Activated CD8-positive, alpha-beta memory T cell treated with anti-CD3 and anti-CD28 coated beads, Interleukin-2, amount 50 U/mL, for 4 hours (primary cell): ENCODE measurements around the gene DYNLRB1.
A peak's percentile ranks its signal among the peaks of the same experiment; 100 is the strongest.

Source experiments
- DNase-seq: peaks from one replicate; pipeline ENCODE4 v3.0.0-alpha.2; 2020

DYNLRB1 gene

GRCh38 chr20:34559311-34560140, 43.3 kb downstream of the DYNLRB1 start:
- peak; percentile 24 for DNase-seq

- DNase-seq = no peak
Measured at GRCh38 chr20:34560141-34560523, 43.9 kb downstream of the DYNLRB1 start.

GRCh38 chr20:34560614-34561013, 44.4 kb downstream of the DYNLRB1 start:
- DNase-seq = no peak

GRCh38 chr20:34561661-34562060, 45.4 kb downstream of the DYNLRB1 start:
- DNase-seq = no peak

GRCh38 chr20:34562641-34563040, 46.4 kb downstream of the DYNLRB1 start:
- no peak for DNase-seq

GRCh38 chr20:34564833-34565232, 48.6 kb downstream of the DYNLRB1 start:
- no peak for DNase-seq

GRCh38 chr20:34566978-34567891, 51.0 kb downstream of the DYNLRB1 start:
- DNase-seq = no peak

GRCh38 chr20:34567892-34568865, 52.0 kb downstream of the DYNLRB1 start:
- DNase-seq = peak; percentile 3

GRCh38 chr20:34569598-34569997, 53.4 kb downstream of the DYNLRB1 start:
- no peak for DNase-seq

GRCh38 chr20:34570859-34571306, 54.7 kb downstream of the DYNLRB1 start:
- peak; percentile 3 for DNase-seq

GRCh38 chr20:34571753-34572152, 55.5 kb downstream of the DYNLRB1 start:
- no peak for DNase-seq

- no peak for DNase-seq
Measured at GRCh38 chr20:34573541-34574300, 57.5 kb downstream of the DYNLRB1 start.

- no peak for DNase-seq
Measured at GRCh38 chr20:34574426-34574825, 58.2 kb downstream of the DYNLRB1 start.

- DNase-seq = no peak
Measured at GRCh38 chr20:34574861-34575260, 58.6 kb downstream of the DYNLRB1 start.

GRCh38 chr20:34575271-34575670, 59.0 kb downstream of the DYNLRB1 start:
- DNase-seq = no peak

GRCh38 chr20:34575756-34576155, 59.5 kb downstream of the DYNLRB1 start:
- DNase-seq = no peak

- no peak for DNase-seq
Measured at GRCh38 chr20:34577061-34577460, 60.8 kb downstream of the DYNLRB1 start.

- DNase-seq = no peak
Measured at GRCh38 chr20:34578025-34578424, 61.8 kb downstream of the DYNLRB1 start.

- DNase-seq = no peak
Measured at GRCh38 chr20:34578521-34578920, 62.3 kb downstream of the DYNLRB1 start.

GRCh38 chr20:34579191-34579978, 63.2 kb downstream of the DYNLRB1 start:
- DNase-seq = no peak
